Esophagus muscularis mucosa (tissue), 4 donors: ENCODE results near the gene TBC1D2. TPM values are rescaled to one million over a fixed set of nuclear protein-coding genes. Genes with fewer than 3 reads are reported as not detected.

Experiments used
- DNase-seq: peaks from one replicate; pipeline ENCODE4 v3.0.0-alpha.2; 2017; ENCODE audit errors: extremely low spot score
- H3K27ac ChIP-seq, 4 donors: fragments of 200-600 bp; sonication (generic); replicated peaks in 1 of 4; 1 replicate in 3 of 4; 2 replicates in 1 of 4; pipeline ENCODE4 v1.5.1; 2016 to 2019; ENCODE audit warnings: mild to moderate bottlenecking in 1 of 4
- H3K27me3 ChIP-seq, 4 donors: fragments of 200-600 bp; sonication (generic); one replicate each; pipeline versions ENCODE4 v1.5.1 to v1.6.0; 2016 to 2019
- H3K36me3 ChIP-seq, 4 donors: fragments of 200-600 bp; sonication (generic); one replicate each; pipeline ENCODE4 v1.5.1; 2016 to 2019
- H3K4me1 ChIP-seq, 4 donors: fragments of 200-600 bp; sonication (generic); one replicate each; pipeline ENCODE4 v1.5.1; 2016 to 2019
- H3K4me3 ChIP-seq, 4 donors: fragments of 200-600 bp; sonication (generic); 1 replicate in 2 of 4; 2 replicates in 2 of 4; pipeline ENCODE4 v1.5.1; 2016 to 2019; ENCODE audit warnings: mild to moderate bottlenecking in 4 of 4, moderate library complexity in 1 of 4
- H3K9me3 ChIP-seq, 4 donors: fragments of 200-600 bp; sonication (generic); 1 replicate in 3 of 4; 2 replicates in 1 of 4; pipeline ENCODE4 v1.5.1; 2016 to 2019
- EP300 ChIP-seq: sonication (generic); formaldehyde crosslinking; IDR thresholded peaks from one replicate; pipeline ENCODE4 v1.6.1; 2017; ENCODE audit warnings: antibody characterized with exemption
- POLR2A ChIP-seq: fragments of 450-650 bp; IDR thresholded peaks from one replicate; pipeline ENCODE4 v1.6.1; 2017; ENCODE audit warnings: antibody characterized with exemption, moderate library complexity, mild to moderate bottlenecking, low read depth
- POLR2AphosphoS5 ChIP-seq, 2 donors: sonication (generic); formaldehyde crosslinking; IDR thresholded peaks; one replicate each; pipeline ENCODE4 v1.6.1; 2017; ENCODE audit warnings: antibody characterized with exemption in 2 of 2
- WGBS: methylation state at CpG from one replicate; pipeline ENCODE4 v1.1.5; 2018; 5-methylcytosine and 5-hydroxymethylcytosine counted together
- intact Hi-C: fragments of 100-400 bp; cut with DNase I; formaldehyde crosslinking; loops from one replicate; pipeline ENCODE4 v1.15.1; 2023
- total RNA-seq, 4 donors: library from RNA; depleted of rRNA; stranded (reverse); fragments of >200 nt; gene quantifications; one replicate each; pipeline versions ENCODE4 v1.1.0 to v1.2.1, GENCODE V29; 2016
- TF ChIP-seq, protein P1 (sequence below), 3 experiments: fragments of 200-600 bp in 2 of 3; fragments of 450-650 bp in 1 of 3; sonication (generic) in 2 of 3; IDR thresholded peaks; one replicate each; pipeline ENCODE4 v1.5.1; 2017 to 2019; ENCODE audit warnings: antibody characterized with exemption in 3 of 3, mild to moderate bottlenecking in 2 of 3, moderate library complexity in 1 of 3

TBC1D2 gene
- total RNA-seq, 4 donors from 2014 or later = 5.0 to 12.4 (median 7.3) TPM

GRCh38 chr9:98291820-98292219 lies 36.4 kb upstream of the TBC1D2 start:
- H3K9me3 ChIP-seq = no peaks in the 10 kb centered on the region
- WGBS = 66% methylated on average over 5 of the region's 5 CpGs
- no peak overlapping the region for H3K4me3 ChIP-seq
- H3K27me3 ChIP-seq = peaks cover 0 to 1% (median 0%) of the 10 kb centered on the region in 4 donors
- no peak for DNase-seq
- intact Hi-C loops = no loop called here
- H3K4me1 ChIP-seq = no peaks in the 10 kb centered on the region
- H3K36me3 ChIP-seq = no peaks in the 10 kb centered on the region
- H3K27ac ChIP-seq = no peak overlapping the region
- no peak for TF ChIP-seq EP300
- TF ChIP-seq POLR2A = no peak
- no peak for TF ChIP-seq POLR2AphosphoS5 (IDR thresholded peaks at IDR 0.05)
- TF ChIP-seq, protein P1, sequence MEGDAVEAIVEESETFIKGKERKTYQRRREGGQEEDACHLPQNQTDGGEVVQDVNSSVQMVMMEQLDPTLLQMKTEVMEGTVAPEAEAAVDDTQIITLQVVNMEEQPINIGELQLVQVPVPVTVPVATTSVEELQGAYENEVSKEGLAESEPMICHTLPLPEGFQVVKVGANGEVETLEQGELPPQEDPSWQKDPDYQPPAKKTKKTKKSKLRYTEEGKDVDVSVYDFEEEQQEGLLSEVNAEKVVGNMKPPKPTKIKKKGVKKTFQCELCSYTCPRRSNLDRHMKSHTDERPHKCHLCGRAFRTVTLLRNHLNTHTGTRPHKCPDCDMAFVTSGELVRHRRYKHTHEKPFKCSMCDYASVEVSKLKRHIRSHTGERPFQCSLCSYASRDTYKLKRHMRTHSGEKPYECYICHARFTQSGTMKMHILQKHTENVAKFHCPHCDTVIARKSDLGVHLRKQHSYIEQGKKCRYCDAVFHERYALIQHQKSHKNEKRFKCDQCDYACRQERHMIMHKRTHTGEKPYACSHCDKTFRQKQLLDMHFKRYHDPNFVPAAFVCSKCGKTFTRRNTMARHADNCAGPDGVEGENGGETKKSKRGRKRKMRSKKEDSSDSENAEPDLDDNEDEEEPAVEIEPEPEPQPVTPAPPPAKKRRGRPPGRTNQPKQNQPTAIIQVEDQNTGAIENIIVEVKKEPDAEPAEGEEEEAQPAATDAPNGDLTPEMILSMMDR (IDR thresholded peaks at IDR 0.05) = no peak

DNA sequence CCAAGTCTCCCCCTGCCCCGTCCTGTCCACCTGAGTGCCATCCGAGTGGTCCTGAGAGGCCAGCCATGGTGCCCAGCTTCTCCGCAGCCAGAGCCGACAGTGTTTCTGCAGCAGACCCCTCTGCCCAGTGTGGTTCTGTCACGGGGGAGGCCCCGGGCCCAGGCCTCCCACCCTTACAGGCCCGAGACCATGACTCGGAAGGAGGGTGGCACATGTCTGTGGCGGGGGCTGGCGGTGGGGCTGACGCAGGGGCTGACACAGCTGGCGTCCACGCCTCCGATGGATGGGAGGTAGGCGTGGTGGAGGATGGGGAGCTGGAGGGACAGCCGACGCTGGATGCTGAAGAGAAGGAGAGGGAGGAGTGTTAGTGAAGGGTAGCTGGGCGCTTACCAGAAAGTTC lies 35.0 kb upstream of the TBC1D2 start:
- no peak for DNase-seq
- no peak overlapping the region for H3K4me3 ChIP-seq
- no peak overlapping the region for H3K27ac ChIP-seq
- no peaks in the 10 kb centered on the region for H3K9me3 ChIP-seq
- peaks cover 0 to 7% (median 0%) of the 10 kb centered on the region in 4 donors for H3K27me3 ChIP-seq
- intact Hi-C loops = no loop called here
- WGBS = 90% methylated on average over 14 of the region's 18 CpGs
- no peak for TF ChIP-seq EP300
- no peaks in the 10 kb centered on the region for H3K36me3 ChIP-seq
- H3K4me1 ChIP-seq = no peaks in the 10 kb centered on the region

DNA sequence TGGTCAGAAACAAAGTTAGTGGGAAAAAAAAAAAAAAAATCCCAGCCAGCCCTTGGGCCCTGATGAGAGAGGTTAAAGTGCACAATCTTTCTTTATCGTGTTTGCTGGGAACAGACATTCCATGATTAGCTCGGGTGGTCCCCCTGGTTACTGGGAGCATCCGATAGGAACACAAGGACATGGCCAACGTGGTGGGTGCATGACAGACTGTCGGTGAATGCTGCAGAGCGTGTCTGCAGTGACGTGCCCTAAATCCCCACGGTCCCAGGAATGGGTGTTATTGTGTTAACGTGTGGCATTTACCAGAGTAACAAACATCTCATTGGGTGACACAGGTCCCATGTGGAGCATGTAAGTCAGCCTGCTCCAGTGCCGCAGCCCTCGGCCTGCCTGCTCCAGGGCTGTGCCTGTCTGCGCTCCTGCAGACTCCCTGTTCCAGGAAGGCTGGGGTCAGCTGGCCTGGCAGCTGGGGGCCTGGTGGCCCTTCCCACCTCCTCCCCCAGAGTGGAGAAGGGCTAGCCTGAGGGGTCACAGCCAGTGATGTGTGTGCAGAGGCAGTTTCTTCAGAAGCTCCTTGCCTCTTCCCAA lies 34.3 kb upstream of the TBC1D2 start:
- no peak overlapping the region for H3K4me3 ChIP-seq
- no peaks in the 10 kb centered on the region for H3K36me3 ChIP-seq
- intact Hi-C loops = no loop called here
- no peaks in the 10 kb centered on the region for H3K4me1 ChIP-seq
- no peak for TF ChIP-seq POLR2AphosphoS5 (IDR thresholded peaks at IDR 0.05)
- no peak for TF ChIP-seq EP300
- TF ChIP-seq, protein P1 (IDR thresholded peaks at IDR 0.05) = no peak
- TF ChIP-seq POLR2A = no peak
- DNase-seq = no peak
- H3K27ac ChIP-seq = no peak overlapping the region
- no peaks in the 10 kb centered on the region for H3K9me3 ChIP-seq
- 90% methylated on average over 12 of the region's 12 CpGs for WGBS
- H3K27me3 ChIP-seq = peaks cover 0 to 14% (median 0%) of the 10 kb centered on the region in 4 donors

DNA sequence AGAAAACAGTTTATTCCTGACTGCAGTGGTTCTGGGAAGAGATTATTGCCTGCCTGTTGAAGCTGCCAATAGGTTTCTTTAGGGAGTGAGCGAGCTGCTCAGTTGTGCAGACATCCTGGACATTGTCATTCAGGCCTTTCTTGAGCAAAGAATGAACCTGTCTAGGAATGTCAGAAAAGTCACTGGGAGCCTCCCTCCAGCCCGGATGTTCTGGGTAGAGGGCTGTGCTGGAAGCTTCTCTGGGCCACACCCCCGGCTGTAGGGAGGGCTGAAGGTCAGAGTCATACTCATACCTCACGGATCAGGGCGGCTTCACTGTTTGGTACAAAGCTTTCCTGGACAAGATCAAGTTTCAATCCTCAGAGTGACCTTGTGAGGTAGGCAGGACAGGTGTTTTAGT lies 33.4 kb upstream of the TBC1D2 start:
- DNase-seq = no peak
- WGBS = 64% methylated on average over 2 of the region's 5 CpGs

DNA sequence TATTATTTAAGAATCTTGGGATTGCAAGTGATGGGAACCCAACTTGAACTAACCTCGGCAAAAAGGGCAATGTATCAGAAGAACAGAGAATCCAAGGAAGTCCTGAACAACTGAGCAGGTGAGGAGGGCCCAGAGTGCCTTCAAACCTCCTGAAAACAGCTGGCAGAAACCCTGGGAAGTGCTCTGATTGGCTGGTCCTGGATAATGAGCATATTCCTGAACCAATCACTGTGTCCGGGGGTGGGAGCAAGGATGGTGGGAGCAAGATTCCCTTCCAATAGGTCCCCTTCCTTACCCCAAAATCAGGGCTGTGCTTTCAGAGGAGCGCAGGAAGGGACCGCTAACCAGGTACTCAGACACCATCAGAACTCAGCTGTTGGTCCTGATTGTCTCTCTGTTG lies 31.9 kb upstream of the TBC1D2 start:
- Histone ChIP-seq H3K9me3 (no peaks in the 10 kb centered on the region), H3K27ac (no peak overlapping the region), H3K4me3 (no peak overlapping the region), H3K4me1 (no peaks in the 10 kb centered on the region), H3K27me3 (peaks cover 0 to 17% (median 0%) of the 10 kb centered on the region in 4 donors), H3K36me3 (no peaks in the 10 kb centered on the region)
- no peak for DNase-seq
- WGBS = 94% methylated on average over 4 of the region's 4 CpGs
- intact Hi-C loops = no loop called here
- TF ChIP-seq EP300 (no peak), POLR2AphosphoS5 (IDR thresholded peaks at IDR 0.05) (no peak), POLR2A (no peak)
- TF ChIP-seq, protein P1 (IDR thresholded peaks at IDR 0.05) = no peak

More for the DNA sequence above, 33.4 kb upstream of the TBC1D2 start:
- H3K27me3 ChIP-seq = peaks cover 0 to 17% (median 0%) of the 10 kb centered on the region in 4 donors
- H3K36me3 ChIP-seq = no peaks in the 10 kb centered on the region
- H3K9me3 ChIP-seq = no peaks in the 10 kb centered on the region
- TF ChIP-seq POLR2AphosphoS5 (IDR thresholded peaks at IDR 0.05) = no peak
- TF ChIP-seq, protein P1 (IDR thresholded peaks at IDR 0.05) = no peak
- no peak for TF ChIP-seq EP300
- no peak for TF ChIP-seq POLR2A
- no peak overlapping the region for H3K4me3 ChIP-seq
- H3K27ac ChIP-seq = no peak overlapping the region
- no peaks in the 10 kb centered on the region for H3K4me1 ChIP-seq
- intact Hi-C loops = no loop called here
